IMR-90 (cell line): ENCODE measurements around the gene EML5.

Experiments
- BHLHE40 ChIP-seq: fragments of 150-350 bp; IDR thresholded peaks from 2 replicates; pipeline ENCODE4 v1.6.1; 2016; ENCODE audit warnings: mild to moderate bottlenecking, low read depth, low read length
- CEBPB ChIP-seq: IDR thresholded peaks from 2 replicates; pipeline ENCODE4 v1.6.1; 2012; ENCODE audit warnings: low read depth, low read length, improper control_type of control experiment
- CTCF ChIP-seq: conservative IDR thresholded peaks from 2 replicates; pipeline ENCODE4 v1.5.1; 2012; ENCODE audit warnings: mild to moderate bottlenecking, low read depth, low read length, improper control_type of control experiment
- ELK1 ChIP-seq: fragments of 150-350 bp; IDR thresholded peaks from 2 replicates; pipeline ENCODE4 v1.6.1; 2016; ENCODE audit warnings: low read depth, mild to moderate bottlenecking, low read length, moderate library complexity, borderline replicate concordance
- FOS ChIP-seq: fragments of 150-350 bp; IDR thresholded peaks from 2 replicates; pipeline ENCODE4 v1.6.1; 2016; ENCODE audit warnings: low read depth, low read length
- MAFK ChIP-seq: IDR thresholded peaks from 2 replicates; pipeline ENCODE4 v1.6.1; 2012; ENCODE audit warnings: low read depth, low read length, improper control_type of control experiment
- MAZ ChIP-seq: IDR thresholded peaks from 2 replicates; pipeline ENCODE4 v1.6.1; 2012; ENCODE audit warnings: low read depth, mild to moderate bottlenecking, low read length, improper control_type of control experiment, moderate library complexity, borderline replicate concordance
- MXI1 ChIP-seq: IDR thresholded peaks from 2 replicates; pipeline ENCODE4 v1.6.1; 2012; ENCODE audit warnings: low read depth, mild to moderate bottlenecking, low read length, moderate library complexity, borderline replicate concordance
- POLR2A ChIP-seq: IDR thresholded peaks from 2 replicates; pipeline ENCODE4 v1.6.1; 2012; ENCODE audit warnings: mild to moderate bottlenecking, low read depth, low read length
- RAD21 ChIP-seq: IDR thresholded peaks from 2 replicates; pipeline ENCODE4 v1.6.1; 2012; ENCODE audit warnings: low read length, improper control_type of control experiment
- RCOR1 ChIP-seq: IDR thresholded peaks from 2 replicates; pipeline ENCODE4 v1.6.1; 2012; ENCODE audit warnings: mild to moderate bottlenecking, low read length, improper control_type of control experiment; ENCODE audit not compliant: insufficient replicate concordance
- RFX5 ChIP-seq: IDR thresholded peaks from 2 replicates; pipeline ENCODE4 v1.8.0; 2012; ENCODE audit warnings: low read depth, mild to moderate bottlenecking, low read length, moderate library complexity
- SMC3 ChIP-seq: fragments of 150-350 bp; IDR thresholded peaks from 2 replicates; pipeline ENCODE4 v1.6.1; 2016; ENCODE audit warnings: low read depth, mild to moderate bottlenecking, antibody characterized with exemption, low read length, moderate library complexity
- USF2 ChIP-seq: fragments of 150-350 bp; IDR thresholded peaks from 2 replicates; pipeline ENCODE4 v1.6.1; 2017; ENCODE audit warnings: mild to moderate bottlenecking, antibody characterized with exemption, low read length, low read depth

- TF ChIP-seq CTCF, result no peak
- no peak for TF ChIP-seq POLR2A
- no peak for TF ChIP-seq RAD21
- TF ChIP-seq MAFK, result no peak
- TF ChIP-seq USF2, result no peak
- TF ChIP-seq RFX5, result no peak
- no peak for TF ChIP-seq ELK1
- no peak for TF ChIP-seq MXI1
- TF ChIP-seq BHLHE40, result no peak
- no peak for TF ChIP-seq SMC3
- TF ChIP-seq CEBPB, result no peak
- TF ChIP-seq RCOR1, result no peak
- TF ChIP-seq FOS, result no peak
- TF ChIP-seq MAZ, result no peak
These were observed 200.7 kb downstream of the EML5 start for GRCh38 chr14:88592031-88592430.
